ENCODE results near the gene RPAP3. TPM values are rescaled to one million over a fixed set of nuclear protein-coding genes. Genes with fewer than 3 reads are reported as not detected.

RPAP3 gene, protein sequence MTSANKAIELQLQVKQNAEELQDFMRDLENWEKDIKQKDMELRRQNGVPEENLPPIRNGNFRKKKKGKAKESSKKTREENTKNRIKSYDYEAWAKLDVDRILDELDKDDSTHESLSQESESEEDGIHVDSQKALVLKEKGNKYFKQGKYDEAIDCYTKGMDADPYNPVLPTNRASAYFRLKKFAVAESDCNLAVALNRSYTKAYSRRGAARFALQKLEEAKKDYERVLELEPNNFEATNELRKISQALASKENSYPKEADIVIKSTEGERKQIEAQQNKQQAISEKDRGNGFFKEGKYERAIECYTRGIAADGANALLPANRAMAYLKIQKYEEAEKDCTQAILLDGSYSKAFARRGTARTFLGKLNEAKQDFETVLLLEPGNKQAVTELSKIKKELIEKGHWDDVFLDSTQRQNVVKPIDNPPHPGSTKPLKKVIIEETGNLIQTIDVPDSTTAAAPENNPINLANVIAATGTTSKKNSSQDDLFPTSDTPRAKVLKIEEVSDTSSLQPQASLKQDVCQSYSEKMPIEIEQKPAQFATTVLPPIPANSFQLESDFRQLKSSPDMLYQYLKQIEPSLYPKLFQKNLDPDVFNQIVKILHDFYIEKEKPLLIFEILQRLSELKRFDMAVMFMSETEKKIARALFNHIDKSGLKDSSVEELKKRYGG
- polyA plus RNA-seq (2013, experiment 1 of 4), result 56.4 TPM
- polyA plus RNA-seq (2013, experiment 2 of 4), result 53.6 TPM
- 45.2 TPM for polyA plus RNA-seq (2013, experiment 3 of 4)
- polyA plus RNA-seq (2013, experiment 4 of 4), result 52.4 TPM

DNA sequence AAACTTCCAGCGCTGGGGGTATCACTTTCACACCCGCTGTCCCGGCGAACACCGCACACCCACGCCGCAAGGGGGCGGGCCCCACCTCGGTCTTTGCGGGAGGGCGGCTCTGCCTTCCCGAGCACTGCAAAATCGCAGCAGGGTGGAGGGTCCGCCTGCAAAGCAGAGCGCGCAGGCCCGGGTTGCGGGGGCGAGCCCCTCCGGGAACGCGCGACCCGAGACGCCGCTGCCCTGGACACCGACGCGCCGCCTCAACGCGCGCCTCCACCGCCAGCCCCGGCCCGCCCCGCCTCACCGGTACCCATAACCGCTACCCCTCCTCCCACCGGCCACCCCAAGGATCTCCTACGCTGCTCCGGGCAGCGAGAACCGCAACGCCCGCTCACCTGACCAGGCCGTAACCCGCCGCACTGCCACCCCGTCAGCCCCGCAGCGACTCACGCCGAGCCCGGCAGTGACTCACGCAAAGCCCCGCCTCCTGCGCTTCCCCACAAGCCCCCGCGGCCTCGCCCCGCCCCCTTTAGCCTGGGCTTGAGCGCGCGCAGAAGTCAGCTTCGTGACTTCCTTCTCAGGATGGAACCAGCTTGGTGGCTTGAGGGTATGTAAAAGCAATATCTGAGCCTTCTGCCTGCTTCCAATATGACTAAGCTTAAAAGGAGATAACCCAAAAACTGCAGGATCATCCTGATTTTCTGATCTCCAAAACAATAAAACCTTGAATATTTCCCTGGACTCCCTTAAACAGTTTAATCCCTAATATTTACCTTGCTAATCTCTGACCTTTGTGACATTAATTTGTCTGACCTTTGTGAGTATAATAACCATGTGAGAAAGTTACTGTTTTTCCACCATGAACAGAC is at the start of gene RPAP3:
RPAP3 (minus strand) TSS at position 465 of the 860 bp plus-strand sequence. CDS start 3,190 bp downstream, outside the sequence.
- Histone ChIP-seq H3K27ac (ENCODE audit: insufficient read depth, low read depth, low read length, poor library complexity, severe bottlenecking) (peak within 1 kb of the TSS; percentile 78), H3K4me3 (ENCODE audit: insufficient read depth, low read depth, low read length) (peak within 1 kb of the TSS; percentile 81), H3K4me1 (ENCODE audit: control insufficient read depth, insufficient read depth, low read length) (no peaks in the 10 kb centered on the region), H3K36me3 (ENCODE audit: control insufficient read depth, insufficient read depth, low read length) (peaks cover 2% of the 10 kb centered on the region), H3K27me3 (ENCODE audit: control insufficient read depth, insufficient read depth, low read length, poor library complexity, severe bottlenecking) (no peaks in the 10 kb centered on the region), H3K9me3 (ENCODE audit: control insufficient read depth, low read length) (no peaks in the 10 kb centered on the region)
- 0% methylated on average over 66 of the region's 66 CpGs for WGBS, 2 experiments

DNA sequence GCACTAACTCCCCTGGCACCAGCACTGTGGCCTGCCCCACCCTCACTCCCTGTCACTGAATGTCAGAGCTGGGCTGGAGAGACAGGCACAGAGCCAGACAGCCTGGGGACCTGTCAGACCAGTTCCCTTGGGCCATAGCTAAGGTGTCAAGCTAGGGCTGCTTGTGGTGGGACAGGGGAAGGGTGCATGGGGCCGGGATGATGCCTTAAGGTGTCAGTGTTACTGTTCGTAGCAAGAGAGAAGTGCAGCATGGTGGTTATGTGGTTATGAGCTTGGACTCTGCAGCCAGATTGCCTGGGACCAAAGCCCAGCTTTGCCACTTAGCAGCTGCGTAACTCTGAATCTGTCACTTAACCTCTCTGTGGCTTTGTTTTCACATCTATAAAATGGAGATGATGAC is 49.1 kb upstream of the RPAP3 start:
- peaks cover 17% of the 10 kb centered on the region for H3K4me1 ChIP-seq (ENCODE audit: control insufficient read depth, insufficient read depth, low read length)
- no peak overlapping the region for H3K4me3 ChIP-seq (ENCODE audit: insufficient read depth, low read depth, low read length)
- no peak overlapping the region for H3K27ac ChIP-seq (ENCODE audit: insufficient read depth, low read depth, low read length, poor library complexity, severe bottlenecking)
- H3K36me3 ChIP-seq (ENCODE audit: control insufficient read depth, insufficient read depth, low read length), result no peaks in the 10 kb centered on the region
- H3K9me3 ChIP-seq (ENCODE audit: control insufficient read depth, low read length), result no peaks in the 10 kb centered on the region
- 92 to 93% methylated on average over 3 of the region's 3 CpGs for WGBS, 2 experiments
- peaks cover 11% of the 10 kb centered on the region for H3K27me3 ChIP-seq (ENCODE audit: control insufficient read depth, insufficient read depth, low read length, poor library complexity, severe bottlenecking)

DNA sequence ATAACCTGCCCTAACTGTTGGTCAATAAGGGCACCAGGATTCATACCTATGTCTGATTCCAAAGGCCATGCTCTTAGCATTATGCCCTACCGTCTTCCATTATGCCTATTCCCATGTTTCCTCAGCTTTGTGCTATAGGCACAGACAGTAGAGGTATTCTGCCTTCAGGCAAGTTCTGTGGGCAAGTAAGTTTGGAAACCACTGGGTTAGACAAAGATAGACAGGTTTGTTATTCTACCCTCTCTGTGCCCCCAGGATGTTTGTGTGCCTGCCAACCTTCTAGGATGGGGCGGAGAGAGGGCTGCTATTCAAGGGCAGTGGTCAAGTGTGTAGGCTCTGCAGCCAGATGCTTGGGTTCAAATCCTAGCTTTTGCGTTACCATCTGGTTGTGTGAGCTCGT is 48.3 kb upstream of the RPAP3 start:
- H3K27me3 ChIP-seq (ENCODE audit: control insufficient read depth, insufficient read depth, low read length, poor library complexity, severe bottlenecking), result peaks cover 6% of the 10 kb centered on the region
- peaks cover 17% of the 10 kb centered on the region for H3K4me1 ChIP-seq (ENCODE audit: control insufficient read depth, insufficient read depth, low read length)

DNA sequence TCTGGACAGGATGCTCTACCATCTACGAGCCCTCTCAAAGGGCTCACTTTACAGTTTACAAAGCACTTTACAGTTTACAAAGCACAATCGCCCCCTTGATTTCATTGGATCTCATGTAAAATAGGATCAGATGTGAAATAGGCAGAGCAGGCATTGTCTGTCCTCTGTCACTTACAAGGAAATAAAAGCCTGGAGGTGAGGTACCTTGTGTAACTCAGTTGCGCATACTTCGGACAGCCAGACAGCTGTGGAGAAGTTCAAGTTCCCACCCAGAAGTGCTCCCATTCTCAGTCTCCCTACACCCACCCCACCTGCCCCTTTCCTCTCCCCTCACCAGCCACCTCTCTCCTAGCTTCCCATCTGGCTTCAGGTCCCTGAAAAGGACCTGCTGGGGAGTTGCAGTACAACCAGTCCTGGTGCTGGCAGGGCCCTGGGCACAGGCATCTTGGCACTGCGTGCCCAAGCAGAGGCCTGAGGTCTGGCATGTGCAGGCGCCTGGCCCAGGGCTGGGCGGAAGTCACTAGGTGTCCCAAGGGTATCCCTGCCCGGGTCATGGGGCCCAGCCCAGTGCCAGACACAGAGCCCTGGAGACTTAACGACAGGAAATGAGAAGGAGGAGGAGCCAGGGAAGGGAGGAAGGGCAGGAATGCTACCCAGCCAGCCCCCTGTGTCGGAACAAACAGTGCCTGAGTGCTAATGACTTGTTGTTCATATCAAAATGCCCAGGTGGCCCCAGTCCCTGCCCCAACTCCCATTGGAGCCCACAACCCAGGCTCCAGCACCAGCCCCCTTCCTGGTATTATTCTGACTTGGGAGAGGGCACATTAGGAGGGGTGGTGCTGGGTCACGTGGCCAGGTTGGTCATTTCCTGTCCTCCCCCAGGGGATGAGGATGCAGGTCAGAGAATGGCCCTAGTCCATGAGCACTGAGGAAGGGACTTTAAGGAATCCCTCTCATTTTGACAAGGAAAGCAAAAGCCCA is 47.5 kb upstream of the RPAP3 start:
- 79% methylated on average over 11 of the region's 11 CpGs for WGBS, 2 experiments
- Histone ChIP-seq H3K36me3 (ENCODE audit: control insufficient read depth, insufficient read depth, low read length) (no peaks in the 10 kb centered on the region), H3K9me3 (ENCODE audit: control insufficient read depth, low read length) (no peaks in the 10 kb centered on the region), H3K27me3 (ENCODE audit: control insufficient read depth, insufficient read depth, low read length, poor library complexity, severe bottlenecking) (no peaks in the 10 kb centered on the region), H3K4me3 (ENCODE audit: insufficient read depth, low read depth, low read length) (no peak overlapping the region), H3K27ac (ENCODE audit: insufficient read depth, low read depth, low read length, poor library complexity, severe bottlenecking) (no peak overlapping the region), H3K4me1 (ENCODE audit: control insufficient read depth, insufficient read depth, low read length) (peaks cover 11% of the 10 kb centered on the region)

More for the DNA sequence above, 48.3 kb upstream of the RPAP3 start:
- Histone ChIP-seq H3K36me3 (ENCODE audit: control insufficient read depth, insufficient read depth, low read length) (no peaks in the 10 kb centered on the region), H3K4me3 (ENCODE audit: insufficient read depth, low read depth, low read length) (no peak overlapping the region), H3K27ac (ENCODE audit: insufficient read depth, low read depth, low read length, poor library complexity, severe bottlenecking) (no peak overlapping the region), H3K9me3 (ENCODE audit: control insufficient read depth, low read length) (no peaks in the 10 kb centered on the region)
- WGBS, 2 experiments, result 92 to 95% methylated on average over 4 of the region's 4 CpGs

DNA sequence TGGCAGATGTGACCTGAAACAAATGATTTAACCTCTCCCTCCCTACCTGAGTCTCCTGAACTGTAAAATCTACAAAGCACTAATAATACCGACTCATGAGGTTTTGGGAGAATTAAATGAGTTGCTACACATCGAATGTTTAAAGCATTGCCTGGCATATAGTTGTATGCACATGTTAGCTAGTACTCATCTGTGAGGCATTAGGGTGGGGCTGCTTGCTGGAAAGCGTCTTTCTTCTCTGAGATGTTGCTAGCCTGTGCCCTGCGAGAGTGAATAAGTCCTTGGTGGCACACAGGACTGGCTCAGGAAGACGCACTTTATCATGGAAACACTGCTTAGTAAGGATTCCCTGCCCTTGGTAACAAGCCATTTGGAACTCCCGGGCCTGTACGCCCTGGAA is 46.7 kb upstream of the RPAP3 start:
- no peaks in the 10 kb centered on the region for H3K27me3 ChIP-seq (ENCODE audit: control insufficient read depth, insufficient read depth, low read length, poor library complexity, severe bottlenecking)
- H3K4me3 ChIP-seq (ENCODE audit: insufficient read depth, low read depth, low read length), result no peak overlapping the region
- WGBS, 2 experiments, result 92 to 93% methylated on average over 7 of the region's 7 CpGs
- no peaks in the 10 kb centered on the region for H3K36me3 ChIP-seq (ENCODE audit: control insufficient read depth, insufficient read depth, low read length)
- no peaks in the 10 kb centered on the region for H3K9me3 ChIP-seq (ENCODE audit: control insufficient read depth, low read length)
- no peak overlapping the region for H3K27ac ChIP-seq (ENCODE audit: insufficient read depth, low read depth, low read length, poor library complexity, severe bottlenecking)
- H3K4me1 ChIP-seq (ENCODE audit: control insufficient read depth, insufficient read depth, low read length), result peaks cover 4% of the 10 kb centered on the region

DNA sequence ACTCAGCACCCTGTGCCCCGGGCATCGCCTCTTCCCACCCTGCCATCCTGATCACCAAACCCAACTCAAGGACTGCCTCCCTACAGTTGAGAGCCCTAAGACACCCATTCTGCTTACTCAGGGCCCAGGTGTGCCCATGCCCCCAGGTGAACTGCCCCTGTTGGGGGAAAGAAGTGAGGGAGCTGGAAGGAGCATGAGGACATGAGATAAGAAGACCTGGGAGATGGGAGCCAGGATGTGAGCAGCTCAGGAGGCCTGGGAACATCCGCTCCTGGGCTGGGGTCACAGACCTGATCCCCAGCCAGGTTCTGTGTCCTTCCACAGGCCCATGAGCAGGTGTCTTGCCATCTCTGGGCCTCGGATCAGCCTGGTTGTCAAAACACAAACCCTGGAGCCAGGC is 46.3 kb upstream of the RPAP3 start:
- Histone ChIP-seq H3K36me3 (ENCODE audit: control insufficient read depth, insufficient read depth, low read length) (no peaks in the 10 kb centered on the region), H3K9me3 (ENCODE audit: control insufficient read depth, low read length) (no peaks in the 10 kb centered on the region), H3K27me3 (ENCODE audit: control insufficient read depth, insufficient read depth, low read length, poor library complexity, severe bottlenecking) (no peaks in the 10 kb centered on the region), H3K4me3 (ENCODE audit: insufficient read depth, low read depth, low read length) (no peak overlapping the region), H3K4me1 (ENCODE audit: control insufficient read depth, insufficient read depth, low read length) (no peaks in the 10 kb centered on the region), H3K27ac (ENCODE audit: insufficient read depth, low read depth, low read length, poor library complexity, severe bottlenecking) (no peak overlapping the region)
- WGBS, 2 experiments, result 91 to 94% methylated on average over 4 of the region's 4 CpGs

DNA sequence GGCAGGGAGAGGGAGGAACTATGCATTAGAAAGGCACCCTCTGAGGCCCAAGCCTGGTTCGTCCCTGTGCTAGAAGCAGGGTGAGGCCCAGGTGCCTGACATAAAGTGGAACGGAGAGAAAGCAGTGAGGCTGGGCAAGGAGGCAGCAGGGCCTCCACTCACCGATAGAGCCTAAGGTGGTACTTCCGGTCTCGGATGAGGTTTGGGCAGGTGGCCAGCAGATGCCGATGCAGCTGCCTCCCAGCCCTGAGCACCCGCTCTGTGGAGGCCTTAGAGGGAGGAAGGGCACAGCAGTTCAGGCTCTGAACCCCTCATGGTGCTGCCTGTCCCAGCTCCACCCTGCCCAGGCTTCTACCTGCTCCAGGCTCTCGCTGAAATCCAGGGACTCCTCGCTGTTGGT is 45.7 kb upstream of the RPAP3 start:
- Histone ChIP-seq H3K4me3 (ENCODE audit: insufficient read depth, low read depth, low read length) (no peak overlapping the region), H3K9me3 (ENCODE audit: control insufficient read depth, low read length) (no peaks in the 10 kb centered on the region), H3K36me3 (ENCODE audit: control insufficient read depth, insufficient read depth, low read length) (no peaks in the 10 kb centered on the region), H3K4me1 (ENCODE audit: control insufficient read depth, insufficient read depth, low read length) (no peaks in the 10 kb centered on the region), H3K27me3 (ENCODE audit: control insufficient read depth, insufficient read depth, low read length, poor library complexity, severe bottlenecking) (no peaks in the 10 kb centered on the region), H3K27ac (ENCODE audit: insufficient read depth, low read depth, low read length, poor library complexity, severe bottlenecking) (no peak overlapping the region)
- 90 to 92% methylated on average over 9 of the region's 9 CpGs for WGBS, 2 experiments

DNA sequence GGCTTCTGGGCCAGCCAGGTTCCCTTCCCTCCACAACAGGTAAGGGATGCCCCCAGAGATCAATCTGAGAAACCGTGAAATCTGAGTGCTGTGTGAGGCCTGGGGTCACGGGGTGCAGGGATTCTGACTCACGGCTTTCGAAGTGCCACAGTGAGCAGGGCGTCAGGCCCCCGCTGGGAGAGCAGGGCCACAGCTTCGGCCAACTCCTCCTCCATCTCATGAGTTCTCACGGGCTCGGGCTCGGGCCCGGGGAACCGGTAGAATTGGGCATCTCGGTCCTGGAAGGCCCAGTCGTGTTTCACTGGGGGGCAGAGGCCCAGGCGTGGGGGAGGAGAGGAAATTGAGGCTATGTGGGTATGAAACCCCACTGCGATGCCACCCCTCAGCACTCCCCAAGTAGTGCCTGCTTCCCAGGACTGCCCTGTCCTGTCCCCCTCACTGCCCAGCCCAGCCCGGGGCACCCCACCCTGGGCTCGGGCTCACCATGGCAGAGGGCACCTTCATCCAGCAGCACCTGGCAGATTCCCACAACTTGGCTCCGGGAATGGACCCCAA is 45.2 kb upstream of the RPAP3 start:
- Histone ChIP-seq H3K4me3 (ENCODE audit: insufficient read depth, low read depth, low read length) (no peak overlapping the region), H3K27me3 (ENCODE audit: control insufficient read depth, insufficient read depth, low read length, poor library complexity, severe bottlenecking) (no peaks in the 10 kb centered on the region), H3K4me1 (ENCODE audit: control insufficient read depth, insufficient read depth, low read length) (no peaks in the 10 kb centered on the region), H3K36me3 (ENCODE audit: control insufficient read depth, insufficient read depth, low read length) (no peaks in the 10 kb centered on the region), H3K27ac (ENCODE audit: insufficient read depth, low read depth, low read length, poor library complexity, severe bottlenecking) (no peak overlapping the region), H3K9me3 (ENCODE audit: control insufficient read depth, low read length) (no peaks in the 10 kb centered on the region)
- WGBS, 2 experiments, result 87 to 88% methylated on average over 19 of the region's 19 CpGs

DNA sequence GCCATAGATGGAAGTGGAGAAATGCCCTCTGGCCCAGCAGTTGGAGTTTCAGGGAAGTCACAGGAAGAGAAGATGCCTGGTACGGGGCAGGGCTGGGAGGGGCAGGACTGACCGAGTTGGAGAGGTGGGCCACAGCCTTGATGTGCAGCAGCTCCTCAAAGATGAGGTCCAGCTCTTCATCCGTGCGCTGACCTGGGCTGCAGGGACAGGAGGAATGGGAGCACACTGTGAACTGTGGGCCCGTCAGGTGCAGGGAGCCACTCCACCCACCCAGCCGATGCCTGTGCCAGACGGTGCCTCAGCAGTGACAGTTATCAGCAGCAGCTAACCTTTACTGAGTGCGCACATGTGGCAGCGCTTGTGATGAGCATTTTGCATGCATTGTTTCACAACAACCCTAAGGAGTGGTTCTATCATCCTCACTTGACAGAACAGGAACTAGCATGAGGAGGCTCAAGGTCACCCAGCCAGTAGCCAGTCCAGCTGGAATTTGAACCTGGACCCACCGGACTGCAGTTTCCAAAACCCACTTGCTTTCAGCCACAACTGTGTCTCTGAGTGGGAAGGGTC is 44.5 kb upstream of the RPAP3 start:
- Histone ChIP-seq H3K27ac (ENCODE audit: insufficient read depth, low read depth, low read length, poor library complexity, severe bottlenecking) (no peak overlapping the region), H3K4me1 (ENCODE audit: control insufficient read depth, insufficient read depth, low read length) (peaks cover under 1% of the 10 kb centered on the region), H3K36me3 (ENCODE audit: control insufficient read depth, insufficient read depth, low read length) (no peaks in the 10 kb centered on the region), H3K9me3 (ENCODE audit: control insufficient read depth, low read length) (no peaks in the 10 kb centered on the region), H3K4me3 (ENCODE audit: insufficient read depth, low read depth, low read length) (no peak overlapping the region), H3K27me3 (ENCODE audit: control insufficient read depth, insufficient read depth, low read length, poor library complexity, severe bottlenecking) (no peaks in the 10 kb centered on the region)
- WGBS, 2 experiments, result 94% methylated on average over 10 of the region's 10 CpGs

Data from ectodermal cell (in vitro differentiated cells).